Subcutaneous abdominal adipose tissue (tissue), 5 donors: Measurements from ENCODE around the gene CXorf49B.
"Not testable (repeated sequence)": the region's sequence is repeated elsewhere in the genome, so short reads cannot be mapped to it uniquely, and the experiment has no call there.

Experiments used
- H3K27ac ChIP-seq: one replicate; pipeline ENCODE4 v1.7.0; 2013; ENCODE audit warnings: low read depth, mild to moderate bottlenecking, inconsistent platforms, low read length, moderate library complexity
- H3K27me3 ChIP-seq, 5 donors: one replicate each; pipeline ENCODE4 v1.7.0; 2013; ENCODE audit warnings: low read length in 5 of 5, inconsistent platforms in 1 of 5; ENCODE audit not compliant: control insufficient read depth in 5 of 5, insufficient read depth in 4 of 5
- H3K36me3 ChIP-seq, 5 donors: one replicate each; pipeline ENCODE4 v1.7.0; 2013; ENCODE audit warnings: low read length in 5 of 5; ENCODE audit not compliant: control insufficient read depth in 5 of 5, insufficient read depth in 5 of 5
- H3K4me1 ChIP-seq, 5 donors: one replicate each; pipeline ENCODE4 v1.7.0; 2013; ENCODE audit warnings: low read length in 5 of 5, mild to moderate bottlenecking in 3 of 5, moderate library complexity in 1 of 5; ENCODE audit not compliant: control insufficient read depth in 5 of 5, insufficient read depth in 5 of 5
- H3K4me3 ChIP-seq, 5 donors: one replicate each; pipeline ENCODE4 v1.7.0; 2013; ENCODE audit warnings: low read length in 5 of 5, low read depth in 1 of 5
- H3K9ac ChIP-seq, 5 donors: one replicate each; pipeline ENCODE4 v1.7.0; 2013; ENCODE audit warnings: low read length in 5 of 5, mild to moderate bottlenecking in 4 of 5, moderate library complexity in 3 of 5
- H3K9me3 ChIP-seq, 5 donors: one replicate each; pipeline ENCODE4 v1.7.0; 2013; ENCODE audit warnings: low read length in 5 of 5; ENCODE audit not compliant: control insufficient read depth in 5 of 5
- donor health status: healthy.
- donor health status: healthy.
- donor health status: healthy.
- donor health status: healthy.
- donor health status: healthy.

CXorf49B gene

GRCh38 chrX:71763049-71763448 is at the start of gene CXorf49B:
Gene CXorf49B, plus strand, starts transcription at chrX:71763349. Its CDS starts 75 bp downstream, at chrX:71763424.
- not testable (repeated sequence) for H3K9ac ChIP-seq, H3K27me3 ChIP-seq, H3K4me3 ChIP-seq, H3K27ac ChIP-seq, H3K9me3 ChIP-seq, H3K36me3 ChIP-seq, H3K4me1 ChIP-seq

- H3K27me3 ChIP-seq, H3K9me3 ChIP-seq, H3K4me3 ChIP-seq, H3K4me1 ChIP-seq, H3K36me3 ChIP-seq, H3K27ac ChIP-seq, H3K9ac ChIP-seq: not testable (repeated sequence)
These were observed 49.1 kb upstream of the CXorf49B start for GRCh38 chrX:71714064-71714463.

GRCh38 chrX:71715551-71715950 is 47.6 kb upstream of the CXorf49B start:
- H3K9ac ChIP-seq, H3K27me3 ChIP-seq, H3K9me3 ChIP-seq, H3K36me3 ChIP-seq, H3K4me1 ChIP-seq, H3K4me3 ChIP-seq, H3K27ac ChIP-seq: not testable (repeated sequence)

GRCh38 chrX:71716323-71716722 is 46.8 kb upstream of the CXorf49B start:
- not testable (repeated sequence) for H3K9ac ChIP-seq, H3K27me3 ChIP-seq, H3K4me1 ChIP-seq, H3K36me3 ChIP-seq, H3K27ac ChIP-seq, H3K4me3 ChIP-seq, H3K9me3 ChIP-seq

GRCh38 chrX:71718185-71718584 is 45.0 kb upstream of the CXorf49B start, which contains the start of gene CXorf49:
Gene CXorf49, minus strand, starts transcription at chrX:71718285. Its CDS starts 134 bp downstream, at chrX:71718151.
- not testable (repeated sequence) for H3K9me3 ChIP-seq, H3K36me3 ChIP-seq, H3K4me1 ChIP-seq, H3K27me3 ChIP-seq, H3K27ac ChIP-seq, H3K4me3 ChIP-seq, H3K9ac ChIP-seq

GRCh38 chrX:71719195-71719594 is 44.0 kb upstream of the CXorf49B start:
- H3K36me3 ChIP-seq, H3K4me3 ChIP-seq, H3K27ac ChIP-seq, H3K4me1 ChIP-seq, H3K9me3 ChIP-seq, H3K27me3 ChIP-seq, H3K9ac ChIP-seq: not testable (repeated sequence)

- H3K27ac ChIP-seq, H3K36me3 ChIP-seq, H3K9me3 ChIP-seq, H3K4me1 ChIP-seq, H3K9ac ChIP-seq, H3K4me3 ChIP-seq, H3K27me3 ChIP-seq: not testable (repeated sequence)
These were observed 42.8 kb upstream of the CXorf49B start for GRCh38 chrX:71720289-71720886.

- not testable (repeated sequence) for H3K9ac ChIP-seq, H3K36me3 ChIP-seq, H3K4me1 ChIP-seq
These were observed 2.4 kb upstream of the CXorf49B start for GRCh38 chrX:71760688-71761281.

GRCh38 chrX:71764832-71765231 is 1.7 kb downstream of the CXorf49B start:
- not testable (repeated sequence) for H3K9me3 ChIP-seq, H3K27ac ChIP-seq, H3K27me3 ChIP-seq, H3K36me3 ChIP-seq, H3K4me3 ChIP-seq, H3K9ac ChIP-seq, H3K4me1 ChIP-seq

More at GRCh38 chrX:71760688-71761281, 2.4 kb upstream of the CXorf49B start:
- H3K27me3 ChIP-seq, H3K9me3 ChIP-seq, H3K4me3 ChIP-seq, H3K27ac ChIP-seq: not testable (repeated sequence)

- not testable (repeated sequence) for H3K9ac ChIP-seq, H3K9me3 ChIP-seq
These were observed 2.5 kb downstream of the CXorf49B start for GRCh38 chrX:71765613-71766012.

GRCh38 chrX:71767134-71767533 is 4.0 kb downstream of the CXorf49B start:
- not testable (repeated sequence) for H3K4me1 ChIP-seq, H3K36me3 ChIP-seq, H3K9ac ChIP-seq, H3K27ac ChIP-seq, H3K9me3 ChIP-seq, H3K27me3 ChIP-seq, H3K4me3 ChIP-seq

More at GRCh38 chrX:71765613-71766012, 2.5 kb downstream of the CXorf49B start:
- H3K27me3 ChIP-seq, H3K4me1 ChIP-seq, H3K36me3 ChIP-seq, H3K4me3 ChIP-seq, H3K27ac ChIP-seq: not testable (repeated sequence)
